ENCODE data around the gene PTPRA. TPM values are rescaled to one million over a fixed set of nuclear protein-coding genes. Genes with fewer than 3 reads are reported as not detected.
"Not testable (repeated sequence)": the region's sequence is repeated elsewhere in the genome, so short reads cannot be mapped to it uniquely, and the experiment has no call there.

The PTPRA gene
- total and polyA plus RNA-seq, 9 donors, result 37.4 to 60.5 (median 45.7) TPM

DNA sequence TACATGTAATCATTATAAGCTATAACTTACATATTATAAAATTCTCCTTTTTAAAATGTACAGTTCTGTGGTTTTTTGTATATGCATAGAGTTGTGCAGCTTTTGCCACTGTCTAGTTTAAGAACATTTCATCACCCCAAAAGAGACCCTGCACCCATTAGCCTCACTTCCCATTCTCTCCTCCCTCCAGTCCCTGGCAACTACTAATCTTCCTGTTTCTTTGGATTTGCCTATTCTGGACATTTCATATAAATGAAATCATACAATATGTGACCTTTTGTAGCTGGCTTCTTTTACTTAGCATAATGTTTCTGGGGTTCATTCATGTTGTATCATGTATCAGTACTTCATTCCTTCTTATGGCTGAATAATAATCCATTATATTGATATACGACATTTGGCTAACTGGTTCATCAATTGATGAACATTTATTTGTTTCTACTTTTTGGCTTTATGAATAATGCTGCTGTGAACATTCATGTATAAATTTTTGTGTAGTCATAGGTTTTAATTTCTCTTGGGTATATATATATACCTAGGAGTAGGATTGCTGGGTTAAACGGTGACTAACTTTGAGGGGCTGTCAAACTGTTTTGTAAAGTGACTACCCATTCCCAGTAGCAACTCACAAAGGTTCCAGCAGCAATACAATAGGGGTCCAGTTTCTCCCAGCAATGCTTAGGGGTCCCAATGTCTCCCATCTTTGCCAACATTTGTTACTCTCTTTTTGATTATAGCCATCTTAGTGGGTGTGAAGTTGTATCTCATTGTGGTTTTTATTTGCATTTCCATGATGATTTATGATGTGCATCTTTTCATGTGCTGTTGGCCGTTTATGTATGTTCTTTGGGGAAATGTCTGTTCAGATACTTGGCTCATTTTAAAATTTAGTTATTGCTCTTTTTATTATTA, 10.7 kb downstream of the PTPRA start:
- no peak for DNase-seq
- no peak overlapping the region for H3K4me3 ChIP-seq (ENCODE audit: low read length)
- no peak overlapping the region for H3K27ac ChIP-seq (ENCODE audit: low read length)
- H3K9me3 ChIP-seq (replicated peaks; ENCODE audit: control insufficient read depth, low read depth, low read length), result no peaks in the 10 kb centered on the region
- WGBS (ENCODE audit: insufficient coverage), result no CpG with 5 or more reads among the region's 3 CpGs
- no peaks in the 10 kb centered on the region for H3K36me3 ChIP-seq (ENCODE audit: control insufficient read depth, insufficient read depth, low read length)
- H3K27me3 ChIP-seq (ENCODE audit: control insufficient read depth, insufficient read depth, low read length), result no peaks in the 10 kb centered on the region
- H3K4me1 ChIP-seq (ENCODE audit: control insufficient read depth, insufficient read depth, low read length), result peaks cover 4% of the 10 kb centered on the region

DNA sequence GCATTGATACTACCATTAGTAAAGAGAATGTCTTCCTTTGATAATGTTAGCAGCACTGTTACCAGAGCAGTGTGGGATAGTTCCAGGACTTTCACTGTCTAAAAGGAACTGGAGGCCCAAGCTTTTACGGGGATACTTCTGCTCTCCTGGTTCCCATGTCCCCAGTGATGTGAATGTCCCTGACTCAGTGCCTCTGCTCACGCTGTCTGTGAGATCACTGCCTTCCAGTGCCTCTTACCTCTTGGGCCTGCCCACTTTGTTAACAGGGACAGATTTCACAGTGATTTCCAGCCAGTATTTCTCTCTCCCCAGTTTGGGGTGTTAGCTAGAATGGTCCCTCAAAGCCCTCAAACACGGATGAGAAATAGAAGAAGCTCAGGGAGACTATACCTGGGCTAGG, 14.4 kb downstream of the PTPRA start:
- Histone ChIP-seq H3K36me3 (ENCODE audit: control insufficient read depth, insufficient read depth, low read length) (no peaks in the 10 kb centered on the region), H3K27me3 (ENCODE audit: control insufficient read depth, insufficient read depth, low read length) (no peaks in the 10 kb centered on the region), H3K9me3 (replicated peaks; ENCODE audit: control insufficient read depth, low read depth, low read length) (no peaks in the 10 kb centered on the region), H3K27ac (ENCODE audit: low read length) (no peak overlapping the region), H3K4me1 (ENCODE audit: control insufficient read depth, insufficient read depth, low read length) (no peaks in the 10 kb centered on the region), H3K4me3 (ENCODE audit: low read length) (no peak overlapping the region)
- no peak for DNase-seq
- WGBS (ENCODE audit: insufficient coverage), result 93% methylated on average over 2 of the region's 3 CpGs

DNA sequence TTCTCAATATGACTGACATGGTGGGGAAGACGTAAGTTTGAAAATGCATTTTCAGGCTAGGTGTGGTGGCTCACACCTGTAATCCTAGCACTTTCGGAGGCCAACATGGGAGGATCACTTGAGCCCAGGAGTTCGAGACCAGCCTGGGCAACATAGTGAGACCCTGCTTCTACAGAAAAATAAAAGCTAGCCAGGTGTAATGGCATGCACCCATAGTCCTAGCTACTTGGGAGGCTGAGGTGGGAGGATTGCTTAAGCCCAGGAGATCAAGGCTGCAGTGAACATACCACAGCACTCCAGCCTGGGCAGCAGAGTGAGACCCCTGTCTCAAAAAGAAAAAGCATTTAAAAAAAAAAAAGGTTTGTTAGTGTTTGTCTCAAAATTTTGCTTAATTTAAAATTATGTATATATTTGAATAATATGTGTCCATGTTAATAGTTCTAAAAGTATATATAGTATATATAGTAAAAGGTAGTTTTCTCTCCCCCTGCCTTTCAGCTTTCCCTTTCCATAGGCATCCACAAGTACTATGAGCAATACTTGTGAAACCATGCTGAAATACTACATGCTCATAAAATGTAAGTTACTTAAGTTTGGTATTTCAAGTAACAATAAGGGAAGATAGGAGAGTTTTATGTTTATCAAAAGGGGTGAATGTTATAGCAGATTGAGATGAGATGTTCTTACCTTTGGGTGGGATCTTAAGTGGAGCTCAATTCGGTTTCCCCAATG, 15.1 kb downstream of the PTPRA start:
- Histone ChIP-seq H3K4me3 (ENCODE audit: low read length) (no peak overlapping the region), H3K27ac (ENCODE audit: low read length) (no peak overlapping the region), H3K27me3 (ENCODE audit: control insufficient read depth, insufficient read depth, low read length) (no peaks in the 10 kb centered on the region), H3K36me3 (ENCODE audit: control insufficient read depth, insufficient read depth, low read length) (no peaks in the 10 kb centered on the region), H3K4me1 (ENCODE audit: control insufficient read depth, insufficient read depth, low read length) (no peaks in the 10 kb centered on the region), H3K9me3 (replicated peaks; ENCODE audit: control insufficient read depth, low read depth, low read length) (no peaks in the 10 kb centered on the region)
- DNase-seq, result no peak
- WGBS (ENCODE audit: insufficient coverage), result 100% methylated on average over 1 of the region's 4 CpGs

DNA sequence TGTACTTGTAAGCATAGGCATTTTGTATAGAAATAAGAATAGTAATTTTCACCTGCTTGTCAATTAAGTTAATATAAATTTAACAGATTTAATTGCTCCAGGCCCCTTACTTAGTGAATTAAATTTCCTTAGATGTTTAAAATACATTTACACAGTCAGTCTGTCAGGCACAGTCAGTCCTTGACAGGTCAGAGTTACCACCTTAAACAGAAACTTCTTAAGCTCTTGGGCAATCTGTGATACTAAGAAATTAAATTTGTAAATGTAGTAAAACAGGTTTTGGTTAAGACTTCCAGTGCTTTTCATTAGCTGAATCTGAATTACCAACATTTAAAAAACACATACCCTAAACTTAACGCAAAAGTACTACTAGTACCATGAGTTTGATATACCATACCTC, 15.9 kb downstream of the PTPRA start:
- no peak for DNase-seq
- Histone ChIP-seq H3K9me3 (replicated peaks; ENCODE audit: control insufficient read depth, low read depth, low read length) (peaks cover under 1% of the 10 kb centered on the region), H3K27ac (ENCODE audit: low read length) (no peak overlapping the region), H3K4me1 (ENCODE audit: control insufficient read depth, insufficient read depth, low read length) (no peaks in the 10 kb centered on the region), H3K27me3 (ENCODE audit: control insufficient read depth, insufficient read depth, low read length) (no peaks in the 10 kb centered on the region), H3K36me3 (ENCODE audit: control insufficient read depth, insufficient read depth, low read length) (no peaks in the 10 kb centered on the region), H3K4me3 (ENCODE audit: low read length) (no peak overlapping the region)
- 100% methylated on average over 1 of the region's 1 CpG for WGBS (ENCODE audit: insufficient coverage)

DNA sequence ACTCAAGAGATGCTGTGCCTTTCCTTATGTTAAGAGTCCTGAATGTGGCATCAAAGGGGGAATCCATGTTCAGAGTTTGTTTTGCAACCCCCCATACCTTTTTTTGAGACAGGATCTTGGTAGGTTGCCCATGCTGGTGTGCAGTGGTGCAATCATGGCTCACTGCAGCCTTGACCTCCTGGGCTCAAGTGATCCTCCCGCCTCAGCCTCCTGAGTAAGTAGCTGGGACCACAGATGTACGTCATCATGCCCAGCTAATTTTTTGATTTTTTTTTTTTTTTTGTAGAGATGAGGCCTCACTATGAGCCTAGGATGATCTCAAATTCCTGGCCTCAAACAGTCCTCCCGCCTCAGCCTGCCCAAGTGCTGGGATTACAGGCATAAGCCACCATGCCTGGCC, 16.5 kb downstream of the PTPRA start:
- H3K4me1 ChIP-seq (ENCODE audit: control insufficient read depth, insufficient read depth, low read length), result no peaks in the 10 kb centered on the region
- no peaks in the 10 kb centered on the region for H3K27me3 ChIP-seq (ENCODE audit: control insufficient read depth, insufficient read depth, low read length)
- H3K9me3 ChIP-seq (replicated peaks; ENCODE audit: control insufficient read depth, low read depth, low read length), result peaks cover 4% of the 10 kb centered on the region
- DNase-seq, result no peak
- H3K27ac ChIP-seq (ENCODE audit: low read length), result no peak overlapping the region
- no CpG with 5 or more reads among the region's 3 CpGs for WGBS (ENCODE audit: insufficient coverage)
- H3K36me3 ChIP-seq (ENCODE audit: control insufficient read depth, insufficient read depth, low read length), result no peaks in the 10 kb centered on the region
- no peak overlapping the region for H3K4me3 ChIP-seq (ENCODE audit: low read length)

DNA sequence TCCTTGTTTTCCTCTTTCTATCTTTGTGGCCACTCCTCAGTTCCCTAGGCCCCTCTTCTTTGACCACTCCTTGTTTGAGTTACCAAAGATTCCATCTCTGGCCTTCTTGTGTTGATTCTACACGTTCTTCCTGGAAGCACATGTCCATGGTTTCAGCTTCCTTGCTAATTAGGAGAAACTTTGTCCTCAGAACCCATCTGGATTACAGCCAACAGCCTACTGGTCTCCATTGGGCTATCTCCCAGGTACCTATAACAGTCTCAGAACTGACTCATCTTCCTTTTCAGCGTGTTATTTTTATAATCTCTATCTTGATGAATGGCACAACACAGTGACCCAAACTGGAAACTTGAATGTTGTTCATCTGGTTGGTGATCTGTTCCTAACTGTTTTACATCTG, 17.5 kb downstream of the PTPRA start:
- Histone ChIP-seq H3K27me3 (ENCODE audit: control insufficient read depth, insufficient read depth, low read length) (no peaks in the 10 kb centered on the region), H3K27ac (ENCODE audit: low read length) (no peak overlapping the region), H3K4me1 (ENCODE audit: control insufficient read depth, insufficient read depth, low read length) (no peaks in the 10 kb centered on the region), H3K36me3 (ENCODE audit: control insufficient read depth, insufficient read depth, low read length) (no peaks in the 10 kb centered on the region), H3K9me3 (replicated peaks; ENCODE audit: control insufficient read depth, low read depth, low read length) (peaks cover 11% of the 10 kb centered on the region), H3K4me3 (ENCODE audit: low read length) (no peak overlapping the region)
- WGBS (ENCODE audit: insufficient coverage), result 0% methylated on average over 1 of the region's 2 CpGs
- no peak for DNase-seq

DNA sequence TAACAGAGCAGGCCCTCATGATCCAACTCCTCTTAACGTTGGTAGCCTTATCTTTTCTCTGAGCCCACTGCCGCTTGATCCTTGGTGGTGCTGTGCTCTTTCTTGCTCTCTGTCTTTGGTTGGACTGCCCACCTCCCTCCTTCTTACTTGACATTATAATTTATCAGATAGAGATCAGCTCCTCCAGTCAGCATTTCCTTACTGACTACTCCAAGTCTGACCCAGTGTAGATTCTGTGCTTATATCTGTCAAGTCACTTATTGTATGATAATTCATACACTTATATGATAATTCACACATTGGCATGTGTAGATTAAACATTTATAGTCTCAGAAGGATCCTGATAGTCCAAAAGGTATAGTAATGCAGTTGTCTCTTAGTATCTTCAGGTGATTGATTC, 18.1 kb downstream of the PTPRA start:
- Histone ChIP-seq H3K36me3 (ENCODE audit: control insufficient read depth, insufficient read depth, low read length) (no peaks in the 10 kb centered on the region), H3K27me3 (ENCODE audit: control insufficient read depth, insufficient read depth, low read length) (no peaks in the 10 kb centered on the region), H3K27ac (ENCODE audit: low read length) (no peak overlapping the region), H3K4me3 (ENCODE audit: low read length) (no peak overlapping the region), H3K4me1 (ENCODE audit: control insufficient read depth, insufficient read depth, low read length) (no peaks in the 10 kb centered on the region), H3K9me3 (replicated peaks; ENCODE audit: control insufficient read depth, low read depth, low read length) (peaks cover 13% of the 10 kb centered on the region)
- WGBS (ENCODE audit: insufficient coverage), result 75% methylated on average over 2 of the region's 2 CpGs
- DNase-seq, result no peak

DNA sequence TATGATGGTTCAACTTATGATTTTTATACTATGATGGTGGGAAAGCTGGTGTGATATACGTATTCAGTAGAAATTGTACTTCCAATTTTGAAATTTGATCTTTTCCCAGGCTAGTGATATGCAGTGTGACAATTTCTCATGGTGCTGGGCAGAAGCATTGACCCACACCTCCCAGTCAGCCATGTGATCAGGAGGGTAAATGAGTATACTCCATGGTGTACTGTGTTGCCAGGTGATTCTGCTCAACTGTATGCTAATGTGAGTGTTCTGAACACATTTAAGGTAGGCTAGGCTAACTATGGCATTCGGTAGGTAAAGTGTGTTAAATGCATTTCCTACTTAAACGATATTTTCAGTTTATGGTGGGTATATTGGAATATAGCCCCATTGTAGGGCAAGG, 19.1 kb downstream of the PTPRA start:
- Histone ChIP-seq H3K9me3 (replicated peaks; ENCODE audit: control insufficient read depth, low read depth, low read length) (peaks cover 17% of the 10 kb centered on the region), H3K4me1 (ENCODE audit: control insufficient read depth, insufficient read depth, low read length) (no peaks in the 10 kb centered on the region), H3K4me3 (ENCODE audit: low read length) (no peak overlapping the region), H3K36me3 (ENCODE audit: control insufficient read depth, insufficient read depth, low read length) (no peaks in the 10 kb centered on the region), H3K27ac (ENCODE audit: low read length) (no peak overlapping the region), H3K27me3 (ENCODE audit: control insufficient read depth, insufficient read depth, low read length) (no peaks in the 10 kb centered on the region)
- no peak for DNase-seq
- 83% methylated on average over 1 of the region's 3 CpGs for WGBS (ENCODE audit: insufficient coverage)

DNA sequence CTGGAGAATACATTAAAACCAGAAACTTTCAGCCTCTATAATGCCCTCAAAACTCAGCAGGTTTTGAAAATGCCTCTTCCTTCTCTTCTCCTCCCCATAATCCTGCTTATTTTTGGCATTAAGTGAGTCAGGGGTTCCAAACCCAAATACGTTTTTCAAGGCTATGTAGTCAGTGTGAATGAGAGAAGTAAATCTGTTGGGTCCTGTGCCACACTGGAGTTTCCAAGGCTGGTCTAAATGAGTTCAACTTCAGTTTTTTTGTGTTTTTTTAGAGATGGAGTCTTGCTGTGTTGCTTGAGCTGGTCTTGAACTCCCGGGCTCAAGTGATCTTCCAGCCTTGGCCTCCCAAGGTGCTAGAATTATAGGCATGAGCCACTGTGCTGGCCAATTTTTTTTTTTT, 20.9 kb downstream of the PTPRA start:
- 83% methylated on average over 1 of the region's 2 CpGs for WGBS (ENCODE audit: insufficient coverage)
- no peaks in the 10 kb centered on the region for H3K36me3 ChIP-seq (ENCODE audit: control insufficient read depth, insufficient read depth, low read length)
- H3K9me3 ChIP-seq (replicated peaks; ENCODE audit: control insufficient read depth, low read depth, low read length), result peaks cover 17% of the 10 kb centered on the region
- no peaks in the 10 kb centered on the region for H3K4me1 ChIP-seq (ENCODE audit: control insufficient read depth, insufficient read depth, low read length)
- no peak overlapping the region for H3K27ac ChIP-seq (ENCODE audit: low read length)
- no peaks in the 10 kb centered on the region for H3K27me3 ChIP-seq (ENCODE audit: control insufficient read depth, insufficient read depth, low read length)
- DNase-seq, result no peak
- H3K4me3 ChIP-seq (ENCODE audit: low read length), result no peak overlapping the region

DNA sequence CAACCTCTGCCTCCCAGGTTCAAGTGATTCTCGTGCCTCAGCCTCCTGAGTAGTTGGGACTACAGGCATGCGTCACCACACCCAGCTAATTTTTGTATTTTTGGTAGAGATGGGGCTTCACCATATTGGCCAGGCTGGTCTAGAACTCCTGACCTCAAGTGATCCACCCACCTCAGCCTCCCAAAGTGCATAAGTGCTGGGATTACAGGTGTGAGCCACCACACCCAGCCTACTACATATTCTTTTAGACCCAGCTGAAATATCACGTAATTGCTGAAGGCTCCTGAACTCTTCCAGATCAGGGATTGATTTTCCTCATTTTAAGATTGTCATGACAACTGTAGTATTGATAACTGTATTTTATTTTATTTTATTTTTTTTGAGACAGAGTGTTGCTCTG, 21.9 kb downstream of the PTPRA start:
- not testable (repeated sequence) for H3K4me1 ChIP-seq (ENCODE audit: control insufficient read depth, insufficient read depth, low read length); H3K4me3 ChIP-seq (ENCODE audit: low read length); H3K36me3 ChIP-seq (ENCODE audit: control insufficient read depth, insufficient read depth, low read length); H3K27ac ChIP-seq (ENCODE audit: low read length); DNase-seq; H3K27me3 ChIP-seq (ENCODE audit: control insufficient read depth, insufficient read depth, low read length)
- peaks cover 17% of the 10 kb centered on the region for H3K9me3 ChIP-seq (replicated peaks; ENCODE audit: control insufficient read depth, low read depth, low read length)
- whole genome bisulfite sequencing (ENCODE audit: insufficient coverage), result no CpG with 5 or more reads among the region's 3 CpGs
